ENCODE results near the gene MIS18BP1.

DNA sequence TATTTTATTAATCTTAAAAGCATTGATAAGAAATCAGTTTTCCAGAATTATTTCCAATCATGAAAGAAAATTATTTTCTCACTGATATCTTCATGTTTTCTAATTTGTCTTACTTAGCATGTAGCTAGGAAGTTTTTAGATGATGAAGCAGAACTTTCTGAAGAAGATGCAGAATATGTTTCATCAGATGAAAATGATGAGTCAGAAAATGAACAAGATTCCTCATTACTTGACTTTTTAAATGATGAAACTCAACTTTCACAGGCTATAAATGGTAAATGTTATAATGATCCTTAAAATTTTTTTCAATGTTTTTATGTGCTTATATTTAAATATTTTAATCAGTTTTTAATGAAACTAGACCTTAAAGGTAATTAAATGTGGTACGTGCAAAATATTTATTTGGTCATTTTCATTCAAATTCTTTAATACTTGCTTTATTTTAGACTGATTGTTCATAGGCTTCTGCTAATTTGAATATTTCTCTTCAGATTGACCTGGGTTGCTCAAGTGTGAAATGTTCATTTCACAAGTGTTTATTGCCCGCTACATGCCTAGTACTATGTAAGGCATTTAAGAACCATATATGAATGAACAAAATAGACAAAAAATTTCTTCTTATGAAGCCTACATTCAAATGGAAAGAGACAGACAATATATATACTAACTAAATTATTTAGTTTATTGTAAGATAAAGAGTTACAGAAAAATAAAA lies 67.7 kb downstream of the MIS18BP1 start:
- TF ChIP-seq, protein P1, sequence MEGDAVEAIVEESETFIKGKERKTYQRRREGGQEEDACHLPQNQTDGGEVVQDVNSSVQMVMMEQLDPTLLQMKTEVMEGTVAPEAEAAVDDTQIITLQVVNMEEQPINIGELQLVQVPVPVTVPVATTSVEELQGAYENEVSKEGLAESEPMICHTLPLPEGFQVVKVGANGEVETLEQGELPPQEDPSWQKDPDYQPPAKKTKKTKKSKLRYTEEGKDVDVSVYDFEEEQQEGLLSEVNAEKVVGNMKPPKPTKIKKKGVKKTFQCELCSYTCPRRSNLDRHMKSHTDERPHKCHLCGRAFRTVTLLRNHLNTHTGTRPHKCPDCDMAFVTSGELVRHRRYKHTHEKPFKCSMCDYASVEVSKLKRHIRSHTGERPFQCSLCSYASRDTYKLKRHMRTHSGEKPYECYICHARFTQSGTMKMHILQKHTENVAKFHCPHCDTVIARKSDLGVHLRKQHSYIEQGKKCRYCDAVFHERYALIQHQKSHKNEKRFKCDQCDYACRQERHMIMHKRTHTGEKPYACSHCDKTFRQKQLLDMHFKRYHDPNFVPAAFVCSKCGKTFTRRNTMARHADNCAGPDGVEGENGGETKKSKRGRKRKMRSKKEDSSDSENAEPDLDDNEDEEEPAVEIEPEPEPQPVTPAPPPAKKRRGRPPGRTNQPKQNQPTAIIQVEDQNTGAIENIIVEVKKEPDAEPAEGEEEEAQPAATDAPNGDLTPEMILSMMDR (IDR thresholded peaks at IDR 0.05), result no peak
- TF ChIP-seq POLR2AphosphoS5 (IDR thresholded peaks at IDR 0.05; ENCODE audit: low read depth, low read length), result no peak
- TF ChIP-seq SIN3A (IDR thresholded peaks at IDR 0.05; ENCODE audit: borderline replicate concordance, insufficient read depth, low read depth, low read length), result no peak
